GM10266 (cell line): Measurements from ENCODE around the gene OTOF.

Experiments used
- DNase-seq: peaks from one replicate; pipeline ENCODE4 v3.0.0; 2012; ENCODE audit errors: extremely low spot score
- CTCF ChIP-seq: IDR thresholded peaks from 2 replicates; pipeline ENCODE4 v1.5.1; 2012; ENCODE audit warnings: mild to moderate bottlenecking, low read depth; ENCODE audit not compliant: control insufficient read depth, insufficient read depth; ENCODE audit errors: missing control alignments

The OTOF gene

DNA sequence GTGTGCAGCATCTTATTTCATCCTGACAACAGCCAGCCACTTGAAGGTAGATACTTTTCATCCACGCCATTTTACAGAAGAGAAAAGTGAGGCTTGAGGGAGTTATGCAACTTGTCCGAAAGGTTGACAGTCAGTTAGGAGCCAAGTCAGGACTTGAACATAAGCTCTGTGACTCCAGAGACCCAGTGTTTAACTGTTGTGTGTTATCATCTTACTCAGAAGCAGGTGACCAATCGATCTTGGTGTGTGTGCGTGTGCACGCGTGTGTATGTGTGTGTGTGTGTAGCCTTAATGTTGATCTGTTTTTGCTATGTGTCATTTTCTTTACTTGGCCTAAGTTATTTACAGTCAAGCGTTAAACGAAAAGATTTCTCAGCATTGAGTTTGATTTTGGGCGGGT, 54.2 kb downstream of the OTOF start:
- no peak for DNase-seq
- TF ChIP-seq CTCF: no peak

DNA sequence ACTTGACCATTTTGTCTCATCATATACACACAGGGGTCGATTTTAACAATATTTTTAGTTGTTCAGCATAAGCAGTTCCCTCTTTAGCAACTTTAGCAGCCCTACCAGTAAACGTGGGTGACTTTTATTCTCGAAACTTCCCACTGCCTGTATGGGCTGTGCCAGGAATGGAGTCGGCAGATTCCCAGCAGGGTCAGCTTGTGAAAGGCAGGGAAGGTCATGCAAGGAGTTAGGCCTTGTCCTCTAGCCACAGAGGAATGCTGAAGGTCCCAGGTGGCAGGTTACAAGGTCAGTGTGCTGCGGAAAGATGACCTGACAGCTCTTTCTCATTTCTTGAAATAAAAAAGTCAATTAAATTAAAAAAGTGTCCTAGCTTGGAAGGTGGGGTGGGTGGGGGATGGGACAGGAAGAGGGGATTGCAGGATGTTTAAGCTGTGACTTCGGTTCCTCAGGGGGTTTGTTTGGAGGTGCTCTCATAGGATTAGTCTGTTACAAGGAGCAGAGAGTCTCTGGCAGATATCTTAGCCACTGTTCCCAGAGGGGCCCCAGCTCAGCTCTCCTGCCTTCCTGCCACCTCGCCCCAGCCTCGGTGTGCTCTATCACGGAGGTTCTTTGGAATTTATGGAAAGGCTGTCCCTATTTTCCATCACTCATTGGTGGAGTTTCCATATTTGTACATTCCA, 54.8 kb downstream of the OTOF start:
- no peak for TF ChIP-seq CTCF
- no peak for DNase-seq

DNA sequence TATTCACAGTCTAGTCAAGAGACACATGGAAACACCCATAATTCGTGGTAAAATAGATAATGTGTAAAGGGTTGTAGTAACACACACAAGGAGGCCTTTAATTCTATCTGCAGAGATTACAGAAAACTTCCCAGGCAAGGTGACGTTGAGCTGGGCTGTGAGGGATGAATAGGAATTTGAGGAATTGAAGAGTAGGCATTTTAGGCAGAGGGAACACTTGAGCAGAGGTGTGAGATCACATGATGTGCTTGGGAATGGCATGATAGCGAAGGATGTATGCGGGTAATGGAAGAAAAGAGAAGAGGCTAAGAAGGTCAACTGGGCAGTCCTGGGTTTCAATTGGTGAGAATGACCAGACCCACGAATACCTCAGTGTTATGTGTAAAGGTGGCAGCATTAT, 56.0 kb downstream of the OTOF start:
- no peak for DNase-seq
- TF ChIP-seq CTCF: no peak

DNA sequence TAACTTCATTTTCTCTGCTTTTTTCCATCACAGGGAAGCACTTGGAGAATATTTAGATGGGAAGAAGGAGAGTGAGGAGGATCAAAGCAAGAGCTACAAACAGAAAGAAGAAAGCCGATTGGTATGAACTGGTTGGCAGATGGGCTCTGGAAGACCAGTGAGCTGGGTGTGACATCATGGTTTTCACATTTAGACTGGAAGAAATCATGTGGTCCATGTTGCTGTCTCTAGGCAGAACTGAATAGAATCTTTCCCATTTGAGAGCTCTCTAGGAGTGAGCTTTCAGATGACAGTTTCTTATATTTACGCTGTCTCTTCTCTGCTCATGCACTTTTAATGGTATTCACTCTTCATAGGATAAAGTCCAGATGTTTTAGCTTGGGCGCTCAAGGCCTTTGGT, 63.6 kb downstream of the OTOF start:
- no peak for TF ChIP-seq CTCF
- no peak for DNase-seq

DNA sequence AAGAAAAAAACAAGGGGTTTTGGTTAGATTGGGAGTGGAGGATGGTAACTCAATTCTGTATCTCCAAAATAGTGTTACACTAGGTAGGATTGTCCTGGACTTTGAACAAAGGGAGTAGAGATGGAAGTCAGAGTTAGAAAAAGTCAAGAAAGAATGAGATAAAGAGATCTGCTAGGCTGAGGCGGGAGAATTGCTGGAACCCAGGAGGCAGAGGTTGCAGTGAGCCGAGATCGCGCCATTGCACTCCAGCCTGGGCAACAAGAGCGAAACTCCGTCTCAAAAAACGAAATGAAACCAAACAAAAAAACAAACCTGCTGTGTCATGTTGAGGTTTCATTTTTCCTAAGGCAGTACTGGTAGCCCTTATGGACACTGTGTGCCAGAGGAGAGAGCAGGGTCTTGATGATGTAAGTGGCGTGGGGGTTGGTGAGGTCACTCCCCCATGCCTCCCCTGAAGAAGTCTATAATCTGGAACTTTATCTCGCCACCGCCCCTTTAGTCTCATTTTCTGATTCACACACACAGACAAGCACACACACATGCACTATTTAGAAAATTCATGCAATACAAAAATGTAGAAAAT, 65.7 kb downstream of the OTOF start:
- DNase-seq: no peak
- no peak for TF ChIP-seq CTCF

GRCh38 chr2:26411419-26411818, 66.5 kb downstream of the OTOF start:
- DNase-seq: no peak
- no peak for TF ChIP-seq CTCF

- DNase-seq: no peak
Measured at GRCh38 chr2:26410764-26411243, 67.1 kb downstream of the OTOF start.

More at GRCh38 chr2:26410764-26411243, 67.1 kb downstream of the OTOF start:
- no peak for TF ChIP-seq CTCF
